ENCODE data around the gene RBM23. TPM values are rescaled to one million over a fixed set of nuclear protein-coding genes. Genes with fewer than 3 reads are reported as not detected.

RBM23 gene
- total and polyA plus RNA-seq, 10 of the 15 experiments (the other 5 are each of a cell fraction or from before 2014, with no cell fraction given) = 54.0 to 72.6 (median 61.3) TPM

- intact Hi-C loops (cut with micrococcal nuclease; ENCODE audit: unreplicated experiment) = no loop called here
- RAD21 ChIA-PET (ENCODE audit: unreplicated experiment) = interaction anchor here (1.0 to 2.3 kb wide), 2 partner anchors 55 to 295 kb away, joined by 3 to 8 read pairs; no protein-coding TSS in a partner anchor
- no peak overlapping the region for H2AFZ ChIP-seq (ENCODE audit: control insufficient read depth, low read depth, low read length)
- no peak overlapping the region for H3K4me2 ChIP-seq (ENCODE audit: control insufficient read depth, insufficient read depth)
- no peaks in the 10 kb centered on the region for H3K4me1 ChIP-seq (ENCODE audit: control insufficient read depth, insufficient read depth, low read length)
- peaks cover 4% of the 10 kb centered on the region; the same call in 1 of the 3 replicates for H3K9me3 ChIP-seq (replicated peaks; ENCODE audit: control insufficient read depth, insufficient read depth, low read length)
- DNase-seq (ENCODE audit: low read depth, low spot score) (no peak), FAIRE-seq (no peak), ATAC-seq (no peak)
- no peaks in the 10 kb centered on the region for H3K79me2 ChIP-seq (ENCODE audit: control insufficient read depth, insufficient read depth, low read length)
- POLR2A ChIA-PET = no interaction called here
- H3K27ac ChIP-seq (ENCODE audit: control insufficient read depth, insufficient read depth) = no peak overlapping the region
- TF ChIP-seq EZH2 (IDR thresholded peaks at IDR 0.05; ENCODE audit: borderline replicate concordance, control insufficient read depth, low read depth, low read length) (no peak), FOXK2 (IDR thresholded peaks at IDR 0.05) (no peak), TAF1 (IDR thresholded peaks at IDR 0.05; ENCODE audit: borderline replicate concordance, low read depth, low read length) (no peak), BHLHE40 (IDR thresholded peaks at IDR 0.05; ENCODE audit: borderline replicate concordance in 1 of 2, low read depth in 2 of 2, low read length in 1 of 2) (no peak), YY1 (IDR thresholded peaks at IDR 0.05; ENCODE audit: low read depth, low read length) (no peak), JUND (IDR thresholded peaks at IDR 0.05; ENCODE audit: low read depth, low read length) (no peak), MYB (IDR thresholded peaks at IDR 0.05; ENCODE audit: borderline replicate concordance, low read depth, low read length) (no peak), TCF7 (IDR thresholded peaks at IDR 0.05; ENCODE audit: borderline replicate concordance) (no peak)
- SMC1A ChIA-PET (ENCODE audit: uncharacterized antibody, unreplicated experiment) = no interaction called here
- no TSS peak for BruUV-seq (replicated peaks)
- no peaks in the 10 kb centered on the region for H4K20me1 ChIP-seq (ENCODE audit: control insufficient read depth, insufficient read depth)
- H3K9ac ChIP-seq (ENCODE audit: control insufficient read depth, insufficient read depth, low read length) = no peak overlapping the region
- no peak overlapping the region for H3K4me3 ChIP-seq
- in situ Hi-C loops (cut with MboI) = no loop called here
- CTCF ChIA-PET = interaction anchor here (0.6 to 6.5 kb wide), 6 partner anchors 11 to 308 kb away, joined by 3 to 40 read pairs (median 4); no protein-coding TSS in a partner anchor
- H3K27me3 ChIP-seq (replicated peaks in 1 of 2; ENCODE audit: control insufficient read depth in 2 of 2, insufficient read depth in 2 of 2, low read length in 1 of 2) = no peaks in the 10 kb centered on the region
- 65% methylated on average over 4 of the region's 4 CpGs for WGBS (ENCODE audit: insufficient coverage, insufficient replicate concordance, low lambda C conversion rate, missing lambda C conversion rate)
- H3K36me3 ChIP-seq (ENCODE audit: control insufficient read depth in 2 of 2, insufficient read depth in 2 of 2, low read length in 1 of 2) = no peaks in the 10 kb centered on the region
Observed at GRCh38 chr14:22864979-22865378, 54.0 kb downstream of the RBM23 start.

- DNase-seq (ENCODE audit: low read depth, low spot score) = no peak
- no peak overlapping the region for H3K9ac ChIP-seq (ENCODE audit: control insufficient read depth, insufficient read depth, low read length)
- H2AFZ ChIP-seq (ENCODE audit: control insufficient read depth, low read depth, low read length) = no peak overlapping the region
- CTCF ChIA-PET = interaction anchor here (0.9 to 6.5 kb wide), 7 partner anchors 8 to 291 kb away, joined by 3 to 40 read pairs (median 4); partner anchors contain the start of gene LRP10
- SMC1A ChIA-PET (ENCODE audit: uncharacterized antibody, unreplicated experiment) = interaction anchor here (0.8 to 1.1 kb wide), 3 partner anchors 9 to 40 kb away, joined by 3 to 5 read pairs (median 4); partner anchors contain the start of gene LRP10
- RAD21 ChIA-PET (ENCODE audit: unreplicated experiment) = interaction anchor here (1.2 to 1.7 kb wide), 3 partner anchors 9 to 292 kb away, joined by 3 to 4 read pairs (median 3); no protein-coding TSS in a partner anchor
- H4K20me1 ChIP-seq (ENCODE audit: control insufficient read depth, insufficient read depth) = no peaks in the 10 kb centered on the region
- in situ Hi-C loops (cut with MboI) = no loop called here
- H3K36me3 ChIP-seq (ENCODE audit: control insufficient read depth in 2 of 2, insufficient read depth in 2 of 2, low read length in 1 of 2) = no peaks in the 10 kb centered on the region
- no peak for FAIRE-seq
- no peak for ATAC-seq
- H3K9me3 ChIP-seq (replicated peaks; ENCODE audit: control insufficient read depth, insufficient read depth, low read length) = peaks cover 5% of the 10 kb centered on the region; the same call in 1 of the 3 replicates
- intact Hi-C loops (cut with micrococcal nuclease; ENCODE audit: unreplicated experiment) = no loop called here
- H3K4me3 ChIP-seq = no peak overlapping the region
- POLR2A ChIA-PET = no interaction called here
- no peak overlapping the region for H3K4me2 ChIP-seq (ENCODE audit: control insufficient read depth, insufficient read depth)
- no peaks in the 10 kb centered on the region for H3K79me2 ChIP-seq (ENCODE audit: control insufficient read depth, insufficient read depth, low read length)
- no peak overlapping the region for H3K27ac ChIP-seq (ENCODE audit: control insufficient read depth, insufficient read depth)
- no peaks in the 10 kb centered on the region for H3K27me3 ChIP-seq (replicated peaks in 1 of 2; ENCODE audit: control insufficient read depth in 2 of 2, insufficient read depth in 2 of 2, low read length in 1 of 2)
- peaks cover 7% of the 10 kb centered on the region for H3K4me1 ChIP-seq (ENCODE audit: control insufficient read depth, insufficient read depth, low read length)
- BruUV-seq (replicated peaks) = no TSS peak
- TF ChIP-seq SREBF1 (IDR thresholded peaks at IDR 0.05; ENCODE audit: low read length) (no peak), ZBTB4 (CRISPR knock-in tag; IDR thresholded peaks at IDR 0.05) (no peak), NFYB (IDR thresholded peaks at IDR 0.05; ENCODE audit: insufficient read depth, low read depth, low read length) (no peak), CBX5 (IDR thresholded peaks at IDR 0.05; ENCODE audit: low read depth) (no peak), SP1 (IDR thresholded peaks at IDR 0.05; ENCODE audit: low read depth, low read length) (no peak), SMARCA5 (IDR thresholded peaks at IDR 0.05) (no peak), RBBP5 (conservative IDR thresholded peaks at IDR 0.05) (no peak), TARDBP (IDR thresholded peaks at IDR 0.05; ENCODE audit: borderline replicate concordance) (no peak)
Observed at GRCh38 chr14:22861651-22862050, 57.3 kb downstream of the RBM23 start.

All from GM12878 (cell line).